GM12878 (cell line): ENCODE results near the gene CACNB3. TPM values are rescaled to one million over a fixed set of nuclear protein-coding genes. Genes with fewer than 3 reads are reported as not detected.

Source experiments
- ATAC-seq: fragments of 200-7000 bp; cut with Tn5 transposase; 3 replicates; pipeline ENCODE4 v1.9.1; 2020; ENCODE audit warnings: mild to moderate bottlenecking, moderate library complexity
- BruUV-seq: library from RNA; stranded (reverse); fragments of 400-500 nt; replicated peaks from 2 replicates; lab custom pipeline; 2021; lab: Mats Ljungman, UMichigan
- CTCF ChIA-PET: fragments of 300-600 bp; sonication (Branson Sonifier 250); formaldehyde crosslinking; extraction: SDS; loops from one replicate; lab custom pipeline; 2021; ENCODE audit warnings: inconsistent platforms; lab: Yijun Ruan, JAX
- POLR2A ChIA-PET: fragments of 350-600 bp; formaldehyde crosslinking; extraction: SDS; loops from one replicate; lab custom pipeline; 2021; ENCODE audit warnings: inconsistent platforms; lab: Charles Lee
- RAD21 ChIA-PET: fragments of 300-600 bp; sonication (Branson Sonifier 250); formaldehyde crosslinking; loops from one replicate; lab custom pipeline; 2023; ENCODE audit warnings: antibody characterized with exemption; ENCODE audit not compliant: unreplicated experiment; lab: Charles Lee
- SMC1A ChIA-PET: fragments of 300-600 bp; sonication (Branson Sonifier 250); formaldehyde crosslinking; loops from one replicate; lab custom pipeline; 2023; ENCODE audit not compliant: unreplicated experiment, uncharacterized antibody; lab: Charles Lee
- DNase-seq: peaks from one replicate; pipeline ENCODE4 v3.0.0-alpha.2; 2011; ENCODE audit warnings: low read depth, low spot score
- FAIRE-seq: peaks from 3 replicates; lab custom pipeline; 2011; peaks lifted over from hg19 to GRCh38; lab: Jason Lieb, UNC
- H2AFZ ChIP-seq: 2 replicates; pipeline ENCODE4 v1.6.0; 2011; ENCODE audit warnings: low read depth, low read length, control low read depth; ENCODE audit not compliant: control insufficient read depth
- H3K27ac ChIP-seq: 2 replicates; pipeline ENCODE4 v1.5.1; 2011; ENCODE audit warnings: control low read depth; ENCODE audit not compliant: control insufficient read depth, insufficient read depth
- H3K27me3 ChIP-seq, 2 experiments: replicated peaks in 1 of 2; 2 replicates each; pipeline versions ENCODE4 v1.6.0 to v1.6.1; 2011; ENCODE audit warnings: low read length in 1 of 2; ENCODE audit not compliant: control insufficient read depth in 2 of 2, insufficient read depth in 2 of 2
- H3K36me3 ChIP-seq, 2 experiments: 2 replicates each; pipeline ENCODE4 v1.5.1; 2011; ENCODE audit warnings: low read length in 1 of 2; ENCODE audit not compliant: control insufficient read depth in 2 of 2, insufficient read depth in 2 of 2
- H3K4me1 ChIP-seq: 2 replicates; pipeline ENCODE4 v1.6.1; 2011; ENCODE audit warnings: mild to moderate bottlenecking, low read length, moderate library complexity, mixed read lengths; ENCODE audit not compliant: control insufficient read depth, insufficient read depth
- H3K4me2 ChIP-seq: 2 replicates; pipeline ENCODE4 v1.6.0; 2011; ENCODE audit warnings: control low read depth; ENCODE audit not compliant: control insufficient read depth, insufficient read depth
- H3K4me3 ChIP-seq: fragments of 200-600 bp; sonication (generic); 2 replicates; pipeline ENCODE4 v1.5.1; 2016
- H3K79me2 ChIP-seq: 2 replicates; pipeline ENCODE4 v1.6.0; 2011; ENCODE audit warnings: low read length; ENCODE audit not compliant: control insufficient read depth, insufficient read depth
- H3K9ac ChIP-seq: 2 replicates; pipeline ENCODE4 v1.8.0; 2011; ENCODE audit warnings: low read length, control low read depth, mixed read lengths; ENCODE audit not compliant: control insufficient read depth, insufficient read depth
- H3K9me3 ChIP-seq: replicated peaks from 3 replicates; pipeline ENCODE4 v1.5.1; 2011; ENCODE audit warnings: mild to moderate bottlenecking, low read length; ENCODE audit not compliant: control insufficient read depth, insufficient read depth
- H4K20me1 ChIP-seq: 2 replicates; pipeline ENCODE4 v1.6.0; 2011; ENCODE audit not compliant: control insufficient read depth, insufficient read depth
- DPF2 ChIP-seq: fragments of 450-650 bp; IDR thresholded peaks from 2 replicates; pipeline ENCODE4 v1.6.1; 2017; ENCODE audit warnings: mild to moderate bottlenecking
- HDGF ChIP-seq: fragments of 450-650 bp; IDR thresholded peaks from 2 replicates; pipeline ENCODE4 v1.6.1; 2016; ENCODE audit warnings: antibody characterized with exemption
- IKZF1 ChIP-seq: fragments of 450-650 bp; conservative IDR thresholded peaks from 2 replicates; pipeline ENCODE4 v1.6.1; 2017; ENCODE audit warnings: antibody characterized with exemption, mild to moderate bottlenecking
- KDM1A ChIP-seq: fragments of 200-600 bp; sonication (generic); IDR thresholded peaks from 2 replicates; pipeline ENCODE4 v1.6.1; 2016; ENCODE audit warnings: borderline replicate concordance
- WGBS: methylation state at CpG from one replicate; pipeline ENCODE4 v1.1.6; 2016; ENCODE audit warnings: low lambda C conversion rate; ENCODE audit not compliant: insufficient replicate concordance, insufficient coverage; ENCODE audit errors: missing lambda C conversion rate; 5-methylcytosine and 5-hydroxymethylcytosine counted together
- in situ Hi-C: fragments of 300-500 bp; cut with MboI; formaldehyde crosslinking; loops from 9 replicates; pipeline ENCODE4 v1.14.3; 2018; ENCODE audit warnings: mixed read lengths
- intact Hi-C: fragments of 100-400 bp; cut with micrococcal nuclease; formaldehyde crosslinking; loops from one replicate; pipeline ENCODE4 v1.14.2; 2022; ENCODE audit not compliant: unreplicated experiment
- polyA plus RNA-seq, 11 experiments: library from polyadenylated mRNA; depleted of rRNA in 4 of 11; unstranded in 6 of 11; stranded (reverse) in 5 of 11; fragments of >200 nt; fragmentation: Nextera tagmentation in 4 of 11; fragmentation: Illumina TruSeq in 1 of 11; extraction: Ambion mirVana in 4 of 11; extraction: Trizol in 1 of 11; gene quantifications; 1 replicate in 1 of 11; 2 replicates in 10 of 11; pipeline versions ENCODE4 v1.2.1 to v1.2.3, GENCODE V29; 2011 to 2016; ENCODE audit warnings: inconsistent platforms in 2 of 11, missing spikeins in 2 of 11, low read depth in 1 of 11
- total RNA-seq, 4 experiments: library from RNA; depleted of rRNA in 3 of 4; stranded (reverse); fragments of >200 nt in 3 of 4; fragmentation: Illumina TruSeq in 1 of 4; extraction: Trizol in 1 of 4; gene quantifications; 2 replicates each; pipeline versions ENCODE4 v1.2.1 to v1.2.3, GENCODE V29; 2013 to 2021
- TF ChIP-seq, protein P1 (sequence below), 3 experiments: IDR thresholded peaks in 2 of 3; conservative IDR thresholded peaks in 1 of 3; 2 replicates each; pipeline ENCODE4 v1.5.1; 2011; ENCODE audit warnings: low read depth in 3 of 3, low read length in 3 of 3, mild to moderate bottlenecking in 3 of 3, control low read depth in 2 of 3, moderate library complexity in 2 of 3, inconsistent platforms in 1 of 3, mixed read lengths in 1 of 3; ENCODE audit not compliant: control insufficient read depth in 2 of 3, insufficient read depth in 1 of 3; ENCODE audit errors: extremely low read depth in 1 of 3
- TF ChIP-seq, protein P2 (sequence below): fragments of 150-350 bp; IDR thresholded peaks from 2 replicates; pipeline ENCODE4 v1.6.1; 2016; ENCODE audit warnings: low read depth, low read length

CACNB3 gene
- total and polyA plus RNA-seq, 10 of the 15 experiments (the other 5 are each of a cell fraction or from before 2014, with no cell fraction given) = 0.78 to 5.0 (median 1.7) TPM

DNA sequence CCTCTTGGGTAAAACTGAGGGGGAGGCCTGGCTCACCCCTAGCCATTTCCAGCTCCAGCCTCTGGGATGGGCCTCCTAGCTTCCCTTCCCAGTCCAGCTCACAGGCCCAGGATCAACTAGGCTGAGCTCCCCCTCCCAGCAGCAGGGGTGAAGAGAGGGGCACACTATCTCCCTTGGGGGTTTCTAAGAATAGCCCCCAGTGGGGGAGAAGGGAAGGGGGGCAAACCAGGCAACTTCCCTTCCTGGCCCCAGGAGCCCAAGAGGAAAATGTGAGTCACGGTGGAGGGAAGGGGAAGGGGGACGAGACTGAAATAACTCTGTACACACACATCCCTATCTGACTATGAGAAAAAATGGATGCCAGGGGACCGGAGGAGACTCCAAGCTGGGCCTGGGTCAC, 38.4 kb upstream of the CACNB3 start:
- H4K20me1 ChIP-seq = no peaks in the 10 kb centered on the region
- H3K36me3 ChIP-seq = no peaks in the 10 kb centered on the region
- WGBS = 0% methylated on average over 3 of the region's 3 CpGs
- no peak overlapping the region for H3K9ac ChIP-seq
- ATAC-seq (peak; percentile 23; the same call in 1 of the 3 replicates), FAIRE-seq (no peak), DNase-seq (no peak)
- RAD21 ChIA-PET = interaction anchor here (1.2 to 1.4 kb wide), 2 partner anchors 14 to 15 kb away, joined by 3 to 5 read pairs; no protein-coding TSS in a partner anchor
- no peaks in the 10 kb centered on the region for H3K79me2 ChIP-seq
- intact Hi-C loops (no loop called here), in situ Hi-C loops (no loop called here)
- no peak overlapping the region for H2AFZ ChIP-seq
- no peaks in the 10 kb centered on the region for H3K4me1 ChIP-seq
- SMC1A ChIA-PET = interaction anchor here (0.5 to 2.3 kb wide), 2 partner anchors 11 to 16 kb away, joined by 3 to 15 read pairs; no protein-coding TSS in a partner anchor
- POLR2A ChIA-PET = no interaction called here
- CTCF ChIA-PET = interaction anchor here (0.8 to 1.9 kb wide), 5 partner anchors 9 to 208 kb away, joined by 3 to 12 read pairs (median 4); no protein-coding TSS in a partner anchor
- TF ChIP-seq DPF2 (no peak), IKZF1 (no peak), HDGF (no peak), KDM1A (no peak)
- TF ChIP-seq, protein P1, sequence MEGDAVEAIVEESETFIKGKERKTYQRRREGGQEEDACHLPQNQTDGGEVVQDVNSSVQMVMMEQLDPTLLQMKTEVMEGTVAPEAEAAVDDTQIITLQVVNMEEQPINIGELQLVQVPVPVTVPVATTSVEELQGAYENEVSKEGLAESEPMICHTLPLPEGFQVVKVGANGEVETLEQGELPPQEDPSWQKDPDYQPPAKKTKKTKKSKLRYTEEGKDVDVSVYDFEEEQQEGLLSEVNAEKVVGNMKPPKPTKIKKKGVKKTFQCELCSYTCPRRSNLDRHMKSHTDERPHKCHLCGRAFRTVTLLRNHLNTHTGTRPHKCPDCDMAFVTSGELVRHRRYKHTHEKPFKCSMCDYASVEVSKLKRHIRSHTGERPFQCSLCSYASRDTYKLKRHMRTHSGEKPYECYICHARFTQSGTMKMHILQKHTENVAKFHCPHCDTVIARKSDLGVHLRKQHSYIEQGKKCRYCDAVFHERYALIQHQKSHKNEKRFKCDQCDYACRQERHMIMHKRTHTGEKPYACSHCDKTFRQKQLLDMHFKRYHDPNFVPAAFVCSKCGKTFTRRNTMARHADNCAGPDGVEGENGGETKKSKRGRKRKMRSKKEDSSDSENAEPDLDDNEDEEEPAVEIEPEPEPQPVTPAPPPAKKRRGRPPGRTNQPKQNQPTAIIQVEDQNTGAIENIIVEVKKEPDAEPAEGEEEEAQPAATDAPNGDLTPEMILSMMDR (IDR thresholded peaks at IDR 0.05 in 2 of 3, conservative IDR thresholded peaks at IDR 0.05 in 1 of 3; ENCODE audit: control insufficient read depth in 2 of 3, extremely low read depth in 1 of 3, insufficient read depth in 1 of 3, low read depth in 3 of 3, low read length in 3 of 3) = no peak
- TF ChIP-seq, protein P2, sequence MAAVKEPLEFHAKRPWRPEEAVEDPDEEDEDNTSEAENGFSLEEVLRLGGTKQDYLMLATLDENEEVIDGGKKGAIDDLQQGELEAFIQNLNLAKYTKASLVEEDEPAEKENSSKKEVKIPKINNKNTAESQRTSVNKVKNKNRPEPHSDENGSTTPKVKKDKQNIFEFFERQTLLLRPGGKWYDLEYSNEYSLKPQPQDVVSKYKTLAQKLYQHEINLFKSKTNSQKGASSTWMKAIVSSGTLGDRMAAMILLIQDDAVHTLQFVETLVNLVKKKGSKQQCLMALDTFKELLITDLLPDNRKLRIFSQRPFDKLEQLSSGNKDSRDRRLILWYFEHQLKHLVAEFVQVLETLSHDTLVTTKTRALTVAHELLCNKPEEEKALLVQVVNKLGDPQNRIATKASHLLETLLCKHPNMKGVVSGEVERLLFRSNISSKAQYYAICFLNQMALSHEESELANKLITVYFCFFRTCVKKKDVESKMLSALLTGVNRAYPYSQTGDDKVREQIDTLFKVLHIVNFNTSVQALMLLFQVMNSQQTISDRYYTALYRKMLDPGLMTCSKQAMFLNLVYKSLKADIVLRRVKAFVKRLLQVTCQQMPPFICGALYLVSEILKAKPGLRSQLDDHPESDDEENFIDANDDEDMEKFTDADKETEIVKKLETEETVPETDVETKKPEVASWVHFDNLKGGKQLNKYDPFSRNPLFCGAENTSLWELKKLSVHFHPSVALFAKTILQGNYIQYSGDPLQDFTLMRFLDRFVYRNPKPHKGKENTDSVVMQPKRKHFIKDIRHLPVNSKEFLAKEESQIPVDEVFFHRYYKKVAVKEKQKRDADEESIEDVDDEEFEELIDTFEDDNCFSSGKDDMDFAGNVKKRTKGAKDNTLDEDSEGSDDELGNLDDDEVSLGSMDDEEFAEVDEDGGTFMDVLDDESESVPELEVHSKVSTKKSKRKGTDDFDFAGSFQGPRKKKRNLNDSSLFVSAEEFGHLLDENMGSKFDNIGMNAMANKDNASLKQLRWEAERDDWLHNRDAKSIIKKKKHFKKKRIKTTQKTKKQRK = no peak
- H3K27me3 ChIP-seq = no peaks in the 10 kb centered on the region
- H3K27ac ChIP-seq = no peak overlapping the region
- H3K4me2 ChIP-seq = no peak overlapping the region
- no TSS peak for BruUV-seq
- no peak overlapping the region for H3K4me3 ChIP-seq
- H3K9me3 ChIP-seq = no peaks in the 10 kb centered on the region
